Chondrocyte (in vitro differentiated cells): ENCODE measurements around the gene RPL11. TPM values are rescaled to one million over a fixed set of nuclear protein-coding genes. Genes with fewer than 3 reads are reported as not detected.

Experiments used
- DNase-seq: peaks from one replicate; pipeline ENCODE4 v3.0.0; 2021; ENCODE audit warnings: mixed read lengths, low spot score
- H3K27ac Mint-ChIP-seq: one replicate; pipeline ENCODE4 v1.8.0; 2021; ENCODE audit warnings: mild to moderate bottlenecking, moderate library complexity, mixed read lengths; ENCODE audit not compliant: unreplicated experiment
- H3K27me3 Mint-ChIP-seq: 2 replicates; pipeline ENCODE4 v1.8.0; 2021; ENCODE audit warnings: low read depth, mixed read lengths
- H3K36me3 Mint-ChIP-seq: 2 replicates; pipeline ENCODE4 v1.8.0; 2021; ENCODE audit warnings: low read depth, mixed read lengths
- H3K4me1 Mint-ChIP-seq: 2 replicates; pipeline ENCODE4 v1.8.0; 2021; ENCODE audit warnings: low read depth, mild to moderate bottlenecking, mixed read lengths
- H3K4me3 Mint-ChIP-seq: one replicate; pipeline ENCODE4 v1.8.0; 2021; ENCODE audit warnings: mild to moderate bottlenecking, moderate library complexity, mixed read lengths; ENCODE audit not compliant: unreplicated experiment
- H3K9me3 Mint-ChIP-seq: 2 replicates; pipeline ENCODE4 v1.8.0; 2021; ENCODE audit warnings: low read depth, mixed read lengths
- CTCF ChIP-seq: fragments of 200-600 bp; sonication (generic); IDR thresholded peaks from 2 replicates; pipeline ENCODE4 v1.5.0; 2021; ENCODE audit warnings: antibody characterized with exemption, mild to moderate bottlenecking, moderate library complexity
- total RNA-seq: library from RNA; stranded (reverse); gene quantifications from 3 replicates; pipeline ENCODE4 v1.2.1, GENCODE V29; 2021

The RPL11 gene
- total RNA-seq, 1 donor from 2014 or later, result 485 TPM

GRCh38 chr1:23743287-23744152 lies 51.9 kb downstream of the RPL11 start, which contains the start of gene ELOA:
Gene ELOA (plus strand): TSS chr1:23743471. CDS start chr1:23743504, 33 bp downstream.
- Mint-ChIP-seq H3K4me1 (peaks cover 42% of the 10 kb centered on the region), H3K4me3 (peak within 1 kb of the TSS; percentile 89), H3K27ac (peak within 1 kb of the TSS; percentile 95), H3K27me3 (no peaks in the 10 kb centered on the region), H3K9me3 (no peaks in the 10 kb centered on the region), H3K36me3 (peaks cover 1% of the 10 kb centered on the region)
- no peak for DNase-seq
- TF ChIP-seq CTCF, result no peak

- TF ChIP-seq CTCF, result peak; percentile 69
- H3K27me3 Mint-ChIP-seq, result no peaks in the 10 kb centered on the region
- peak overlapping the region; percentile 95 for H3K27ac Mint-ChIP-seq
- H3K9me3 Mint-ChIP-seq, result no peaks in the 10 kb centered on the region
- H3K4me1 Mint-ChIP-seq, result peaks cover 42% of the 10 kb centered on the region
- peaks cover 2% of the 10 kb centered on the region for H3K36me3 Mint-ChIP-seq
- peak overlapping the region; percentile 89 for H3K4me3 Mint-ChIP-seq
- DNase-seq, result no peak
These were observed 53.9 kb downstream of the RPL11 start for GRCh38 chr1:23745515-23745914.

Other genes with a start within 250 kb of the RPL11 start
- gene ASAP3, start 207.6 kb upstream of the RPL11 start, total RNA-seq, result 21.9 to 30.8 TPM (median 27.6 TPM) in 3 replicates
- 0.72 to 4.3 TPM (median 0.87 TPM) in 3 replicates for gene E2F2, start 160.6 kb upstream of the RPL11 start, total RNA-seq
- gene ID3, start 132.3 kb upstream of the RPL11 start, total RNA-seq, result 81.8 to 330 TPM (median 83.5 TPM) in 3 replicates
- 41.7 to 47.8 TPM (median 42.9 TPM) in 3 replicates for gene ELOA, start 51.7 kb downstream of the RPL11 start, total RNA-seq
- gene PITHD1, start 86.6 kb downstream of the RPL11 start, total RNA-seq, result 36.2 to 36.5 TPM (median 36.4 TPM) in 3 replicates
- gene LYPLA2, start 99.3 kb downstream of the RPL11 start, total RNA-seq, result 39.8 to 43.0 TPM (median 40.4 TPM) in 3 replicates
- gene GALE, start 108.9 kb downstream of the RPL11 start, total RNA-seq, result 24.9 to 34.0 TPM (median 25.7 TPM) in 3 replicates
- gene HMGCL, start 133.6 kb downstream of the RPL11 start, total RNA-seq, result 22.0 to 26.8 TPM (median 25.9 TPM) in 3 replicates
- 14.6 to 15.9 TPM (median 15.6 TPM) in 3 replicates for gene FUCA1, start 176.5 kb downstream of the RPL11 start, total RNA-seq
- gene CNR2, start 221.6 kb downstream of the RPL11 start, total RNA-seq, result not detected in 3 replicates